ENCODE measurements around the gene UPP2.

The UPP2 gene

GRCh38 chr2:158101384-158101926 lies at the start of gene UPP2:
UPP2 (plus strand) TSS chr2:158101876; CDS start chr2:158102064, 188 bp downstream.
- DNase-seq, result no peak

DNA sequence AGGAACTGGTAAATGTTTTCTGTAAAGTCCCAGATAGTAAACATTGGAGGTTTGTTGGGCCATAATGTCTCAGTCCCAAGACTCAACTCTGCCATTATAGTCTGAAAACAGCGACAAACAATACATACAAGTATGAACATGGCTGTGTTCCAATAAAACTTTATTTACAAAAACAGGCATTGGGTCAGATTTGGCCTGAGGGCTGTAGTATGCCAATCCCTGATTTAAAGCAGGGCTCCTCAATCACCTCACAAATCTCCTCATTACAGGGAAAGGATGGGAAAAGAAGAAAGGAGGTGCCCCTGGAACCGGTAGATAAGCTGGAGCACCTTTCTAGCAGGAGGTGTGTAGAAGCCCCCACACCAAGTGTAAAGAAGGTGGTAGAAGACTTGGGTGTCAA lies 48.9 kb upstream of the UPP2 start:
- DNase-seq, result no peak

- DNase-seq, result no peak
Measured at GRCh38 chr2:158056875-158057274, 44.8 kb upstream of the UPP2 start.

DNA sequence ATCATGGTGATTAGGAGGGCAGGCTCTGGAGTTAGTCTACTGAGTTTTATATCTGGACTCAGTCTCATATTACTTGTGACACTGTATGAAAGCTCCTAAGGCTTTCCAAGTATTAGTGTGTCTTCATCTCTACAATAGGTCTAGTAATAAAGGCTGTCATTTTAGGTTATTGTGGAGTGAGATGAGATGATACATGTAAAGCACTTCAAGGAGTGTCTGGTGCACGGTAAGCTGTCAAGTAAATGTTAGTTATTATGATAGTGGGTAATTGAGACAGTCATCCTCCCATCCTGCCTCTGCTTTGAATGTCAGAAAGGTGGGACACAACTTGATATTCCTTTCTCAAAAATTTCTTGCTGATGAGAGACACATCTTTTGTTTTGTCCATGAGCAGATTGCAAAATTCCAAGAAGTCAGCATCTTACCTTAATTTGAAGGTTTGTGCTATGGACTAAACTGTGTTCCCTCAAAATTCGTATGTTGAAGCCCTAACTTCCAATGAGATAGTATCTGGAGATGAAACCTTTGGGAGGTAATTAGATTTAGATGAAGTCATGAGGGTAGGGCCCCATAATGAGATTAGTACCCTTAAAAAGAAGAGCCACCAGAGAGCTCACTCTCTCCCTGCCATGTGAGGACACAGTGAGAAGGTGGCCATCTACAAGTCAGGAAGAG lies 41.4 kb upstream of the UPP2 start:
- DNase-seq, result no peak

- no peak for DNase-seq
Measured at GRCh38 chr2:158060835-158061435, 40.7 kb upstream of the UPP2 start.

- no peak for DNase-seq
Measured at GRCh38 chr2:158061763-158062162, 39.9 kb upstream of the UPP2 start.

- no peak for DNase-seq
Measured at GRCh38 chr2:158066046-158066713, 35.5 kb upstream of the UPP2 start.

- DNase-seq, result no peak
Measured at GRCh38 chr2:158071018-158071417, 30.7 kb upstream of the UPP2 start.

GRCh38 chr2:158072361-158072760 lies 29.3 kb upstream of the UPP2 start:
- no peak for DNase-seq

DNA sequence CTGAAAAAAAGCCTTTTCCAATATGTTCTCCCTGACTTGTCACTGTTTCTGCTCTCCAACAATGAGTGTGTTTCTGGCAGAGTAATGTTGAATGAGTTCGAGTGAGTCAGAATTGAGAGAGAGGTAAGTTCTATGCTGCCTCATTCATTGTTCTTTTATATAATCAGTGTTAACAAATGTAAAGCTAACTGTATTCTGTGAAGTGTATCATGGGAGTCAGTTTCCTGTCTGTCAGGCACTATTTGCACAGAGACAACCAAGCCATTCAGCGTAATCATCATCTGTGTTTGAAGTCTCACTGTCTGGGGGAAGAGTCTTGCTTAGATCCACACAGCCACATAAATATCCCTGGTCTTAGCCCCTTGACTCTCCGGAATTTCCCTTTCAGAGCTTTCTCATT lies 22.0 kb upstream of the UPP2 start:
- no peak for DNase-seq

- DNase-seq, result no peak
Measured at GRCh38 chr2:158088093-158088492, 13.6 kb upstream of the UPP2 start.

DNA sequence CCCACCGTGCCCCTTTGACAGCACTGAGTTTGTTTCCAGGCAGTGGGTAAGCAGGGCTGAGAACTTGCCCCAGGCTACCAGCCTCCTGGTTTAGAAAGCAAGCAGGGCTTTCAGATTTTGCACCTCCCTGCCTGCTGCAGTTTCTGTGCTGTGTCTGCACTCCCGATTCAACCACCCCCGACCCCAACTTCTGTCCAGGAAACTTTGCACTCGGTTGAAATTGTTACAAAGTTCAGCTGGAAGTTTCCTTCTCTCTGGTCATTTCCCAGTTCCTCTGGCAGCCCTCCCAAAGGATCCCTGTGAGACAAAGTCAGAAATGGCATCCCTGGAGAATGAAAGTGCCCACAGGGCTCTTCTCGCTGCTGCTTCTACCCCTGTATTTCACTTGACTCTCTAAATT lies 12.4 kb upstream of the UPP2 start:
- no peak for DNase-seq

DNA sequence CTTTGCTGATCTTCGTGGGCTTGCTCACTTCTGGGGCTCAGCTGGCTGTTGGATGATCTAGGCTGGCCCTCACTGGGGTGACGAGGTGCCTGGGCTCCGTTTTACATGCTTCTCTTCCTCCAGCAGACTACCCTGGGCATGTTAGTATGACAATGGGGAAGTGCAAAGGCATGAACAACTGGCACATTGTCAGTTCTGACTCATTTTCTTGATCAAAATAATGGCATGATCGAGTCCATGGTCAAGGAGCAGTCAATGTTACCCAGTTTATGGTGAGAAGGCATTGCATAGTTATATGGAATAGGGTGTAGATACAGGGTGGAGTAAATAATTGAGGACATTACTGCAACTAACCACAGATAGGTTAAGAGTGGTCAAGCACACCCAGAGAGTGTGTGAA lies 10.0 kb upstream of the UPP2 start:
- DNase-seq, result no peak

DNA sequence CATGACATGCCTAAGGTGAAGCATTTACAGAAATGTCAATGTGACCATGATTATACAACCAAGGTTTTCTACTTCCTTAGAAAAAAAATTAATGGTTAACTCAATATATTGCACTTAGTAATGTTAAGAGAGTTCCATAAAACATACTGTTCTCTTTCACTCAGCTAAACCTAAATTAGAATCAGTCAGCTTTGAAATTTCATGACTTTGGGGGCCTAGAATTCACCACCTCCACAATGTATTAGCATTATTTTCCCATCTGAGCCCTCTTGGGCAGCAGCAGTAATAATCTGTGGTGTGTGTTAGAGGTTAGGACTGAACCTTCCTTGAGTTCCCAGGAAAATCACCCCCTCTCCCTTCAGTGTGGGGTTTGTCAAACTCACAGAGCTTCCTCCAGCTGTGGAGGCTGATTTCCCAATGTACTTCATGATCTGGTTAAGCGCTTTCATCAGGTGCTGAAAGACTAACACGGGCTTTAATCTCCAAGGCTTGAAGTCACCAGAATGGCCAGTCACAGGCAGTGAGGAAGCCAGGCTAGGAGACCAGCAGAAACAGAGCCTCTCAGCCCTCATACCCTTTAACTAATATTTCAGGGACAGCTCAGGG lies 7.1 kb upstream of the UPP2 start:
- no peak for DNase-seq

- DNase-seq, result no peak
Measured at GRCh38 chr2:158095269-158095668, 6.4 kb upstream of the UPP2 start.

- no peak for DNase-seq
Measured at GRCh38 chr2:158095912-158096311, 5.8 kb upstream of the UPP2 start.

- no peak for DNase-seq
Measured at GRCh38 chr2:158097481-158097880, 4.2 kb upstream of the UPP2 start.

GRCh38 chr2:158098178-158098577 lies 3.5 kb upstream of the UPP2 start:
- DNase-seq, result no peak

DNA sequence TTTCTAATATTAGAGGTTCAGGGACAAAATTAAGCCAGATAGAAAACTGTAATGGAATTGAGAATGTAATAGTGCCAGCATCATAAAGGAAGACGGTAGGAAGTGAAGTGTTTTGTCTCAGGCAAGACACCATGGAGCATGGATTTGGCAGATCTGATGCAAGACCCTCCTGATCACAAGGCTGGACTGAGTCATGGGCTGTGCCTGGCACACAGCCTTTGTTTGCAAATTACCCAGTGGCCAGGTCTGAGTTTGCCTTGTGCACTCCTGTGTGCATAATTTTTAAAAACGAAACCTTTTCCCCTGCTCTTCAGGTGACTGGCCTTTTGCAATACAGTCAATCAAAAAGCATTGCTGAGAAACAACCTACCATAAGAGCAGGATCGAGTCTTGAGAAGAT lies 2.0 kb upstream of the UPP2 start:
- no peak for DNase-seq

DNA sequence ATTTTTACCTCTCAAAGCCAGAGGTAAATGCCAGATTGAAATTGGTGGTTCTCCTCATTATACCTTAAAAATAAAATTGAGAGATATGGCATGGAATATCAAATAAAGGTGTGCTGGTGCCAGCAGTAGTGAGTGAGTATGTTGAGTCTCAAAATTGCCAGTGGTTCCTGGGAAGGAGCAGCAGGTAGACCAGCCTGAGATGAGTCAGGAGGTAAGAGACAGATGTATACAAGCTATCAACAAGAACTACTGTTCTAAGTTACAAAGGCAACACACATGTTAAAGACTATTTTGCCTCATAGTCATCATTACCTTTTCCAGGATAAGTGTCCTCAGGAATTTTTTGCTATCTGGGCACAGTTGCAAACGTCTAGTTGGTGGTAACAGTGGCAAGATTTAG lies 1.3 kb upstream of the UPP2 start:
- no peak for DNase-seq

GRCh38 chr2:158102446-158102845 lies 770 bp downstream of the UPP2 start:
- DNase-seq, result no peak

GRCh38 chr2:158103411-158104012 lies 1.8 kb downstream of the UPP2 start:
- DNase-seq, result no peak

GRCh38 chr2:158104903-158105302 lies 3.2 kb downstream of the UPP2 start:
- DNase-seq, result no peak
